ENCODE results near the gene RAB23.

The RAB23 gene

GRCh38 chr6:57177545-57178265 is 44.4 kb downstream of the RAB23 start:
- no peak for DNase-seq

GRCh38 chr6:57174511-57174907 is 47.6 kb downstream of the RAB23 start:
- DNase-seq: no peak

GRCh38 chr6:57173886-57174510 is 48.1 kb downstream of the RAB23 start:
- DNase-seq: no peak

GRCh38 chr6:57173056-57173885 is 48.8 kb downstream of the RAB23 start:
- peak; percentile 27 for DNase-seq

- DNase-seq: peak; percentile 81
Measured at GRCh38 chr6:57172136-57173055, 49.7 kb downstream of the RAB23 start, which contains the start of gene BAG2. BAG2 (plus strand) TSS chr6:57172326; CDS start chr6:57172698, 372 bp downstream.

GRCh38 chr6:57165080-57165479 is 57.0 kb downstream of the RAB23 start:
- no peak for DNase-seq

- no peak for DNase-seq
Measured at GRCh38 chr6:57163956-57164355, 58.2 kb downstream of the RAB23 start.

- DNase-seq: no peak
Measured at GRCh38 chr6:57162516-57162915, 59.6 kb downstream of the RAB23 start.

GRCh38 chr6:57162028-57162427 is 60.1 kb downstream of the RAB23 start:
- no peak for DNase-seq

GRCh38 chr6:57159127-57159526 is 63.0 kb downstream of the RAB23 start:
- DNase-seq: no peak

GRCh38 chr6:57158658-57159057 is 63.4 kb downstream of the RAB23 start:
- no peak for DNase-seq

- DNase-seq: no peak
Measured at GRCh38 chr6:57147955-57148858, 73.9 kb downstream of the RAB23 start.

GRCh38 chr6:57147401-57147800 is 74.7 kb downstream of the RAB23 start:
- no peak for DNase-seq

GRCh38 chr6:57143690-57144089 is 78.4 kb downstream of the RAB23 start:
- DNase-seq: no peak

GRCh38 chr6:57142178-57142525 is 80.0 kb downstream of the RAB23 start:
- DNase-seq: no peak

- no peak for DNase-seq
Measured at GRCh38 chr6:57141451-57142177, 80.5 kb downstream of the RAB23 start.

- DNase-seq: no peak
Measured at GRCh38 chr6:57138026-57138425, 84.1 kb downstream of the RAB23 start.

- no peak for DNase-seq
Measured at GRCh38 chr6:57137350-57137749, 84.8 kb downstream of the RAB23 start.
